Right atrium auricular region (tissue), 2 donors: ENCODE measurements around the gene TRIM72. TPM values are rescaled to one million over a fixed set of nuclear protein-coding genes. Genes with fewer than 3 reads are reported as not detected.

Experiments used
- DNase-seq: peaks from one replicate; pipeline ENCODE4 v3.0.0-alpha.2; 2019; ENCODE audit warnings: low spot score
- H3K27ac ChIP-seq, 2 donors: fragments of 200-600 bp; sonication (generic); 1 replicate in 1 of 2; 2 replicates in 1 of 2; pipeline ENCODE4 v1.5.1; 2016 to 2019
- H3K27me3 ChIP-seq, 2 donors: fragments of 200-600 bp; sonication (generic); one replicate each; pipeline versions ENCODE4 v1.5.1 to v1.6.0; 2017 to 2019
- H3K36me3 ChIP-seq: fragments of 200-600 bp; sonication (generic); one replicate; pipeline ENCODE4 v1.5.1; 2016
- H3K4me1 ChIP-seq, 2 donors: fragments of 200-600 bp; sonication (generic); one replicate each; pipeline versions ENCODE4 v1.5.1 to v1.6.0; 2017 to 2019
- H3K4me3 ChIP-seq, 2 donors: fragments of 200-600 bp; sonication (generic); 1 replicate in 1 of 2; 2 replicates in 1 of 2; pipeline ENCODE4 v1.5.1; 2017 to 2019; ENCODE audit warnings: mild to moderate bottlenecking in 1 of 2, moderate library complexity in 1 of 2
- H3K9me3 ChIP-seq, 2 donors: fragments of 200-600 bp; sonication (generic); one replicate each; pipeline ENCODE4 v1.5.1; 2019
- CTCF ChIP-seq, 2 donors: fragments of 200-600 bp; sonication (generic); IDR thresholded peaks; one replicate each; pipeline ENCODE4 v1.5.1; 2019; ENCODE audit warnings: antibody characterized with exemption in 2 of 2
- total RNA-seq, 2 donors: library from RNA; depleted of rRNA; stranded (reverse); fragments of >200 nt; gene quantifications; one replicate each; pipeline ENCODE4 v1.1.0, GENCODE V29; 2016

Gene TRIM72
- total RNA-seq, 2 donors from 2014 or later, result 0.04 to 0.11 TPM

GRCh38 chr16:31185339-31185738, 28.6 kb upstream of the TRIM72 start:
- H3K27ac ChIP-seq, result no peak overlapping the region
- no peak for TF ChIP-seq CTCF (IDR thresholded peaks at IDR 0.05)
- peaks cover 0 to 34% of the 10 kb centered on the region in 2 donors for H3K4me1 ChIP-seq
- H3K27me3 ChIP-seq, result no peaks in the 10 kb centered on the region
- no peaks in the 10 kb centered on the region for H3K9me3 ChIP-seq
- no peak for DNase-seq
- H3K4me3 ChIP-seq, result no peak overlapping the region
- H3K36me3 ChIP-seq, result peaks cover 78% of the 10 kb centered on the region

DNA sequence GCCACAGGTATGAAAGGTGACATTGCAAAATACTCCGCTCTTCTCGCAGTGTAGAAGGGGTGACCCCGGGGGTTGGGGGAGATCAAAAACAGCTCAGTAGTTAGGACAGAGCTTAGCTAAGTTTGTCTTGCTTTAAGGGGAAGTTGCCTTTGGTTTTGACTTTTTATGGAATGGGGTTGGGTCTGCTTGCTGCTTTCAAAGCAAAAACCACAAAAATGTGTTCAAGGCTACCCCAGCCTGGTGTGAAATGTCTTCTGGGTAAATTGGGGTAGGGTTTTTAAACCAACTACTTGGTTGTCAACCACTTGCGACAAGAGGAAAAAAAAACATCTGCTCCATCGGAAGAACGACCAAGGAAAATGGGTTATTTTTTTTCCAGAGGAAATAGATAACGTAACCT, 27.7 kb upstream of the TRIM72 start:
- Histone ChIP-seq H3K4me3 (no peak overlapping the region), H3K4me1 (peaks cover 0 to 30% of the 10 kb centered on the region in 2 donors), H3K36me3 (peaks cover 87% of the 10 kb centered on the region), H3K27ac (no peak overlapping the region), H3K9me3 (no peaks in the 10 kb centered on the region), H3K27me3 (no peaks in the 10 kb centered on the region)
- TF ChIP-seq CTCF (IDR thresholded peaks at IDR 0.05), result no peak
- DNase-seq, result no peak

DNA sequence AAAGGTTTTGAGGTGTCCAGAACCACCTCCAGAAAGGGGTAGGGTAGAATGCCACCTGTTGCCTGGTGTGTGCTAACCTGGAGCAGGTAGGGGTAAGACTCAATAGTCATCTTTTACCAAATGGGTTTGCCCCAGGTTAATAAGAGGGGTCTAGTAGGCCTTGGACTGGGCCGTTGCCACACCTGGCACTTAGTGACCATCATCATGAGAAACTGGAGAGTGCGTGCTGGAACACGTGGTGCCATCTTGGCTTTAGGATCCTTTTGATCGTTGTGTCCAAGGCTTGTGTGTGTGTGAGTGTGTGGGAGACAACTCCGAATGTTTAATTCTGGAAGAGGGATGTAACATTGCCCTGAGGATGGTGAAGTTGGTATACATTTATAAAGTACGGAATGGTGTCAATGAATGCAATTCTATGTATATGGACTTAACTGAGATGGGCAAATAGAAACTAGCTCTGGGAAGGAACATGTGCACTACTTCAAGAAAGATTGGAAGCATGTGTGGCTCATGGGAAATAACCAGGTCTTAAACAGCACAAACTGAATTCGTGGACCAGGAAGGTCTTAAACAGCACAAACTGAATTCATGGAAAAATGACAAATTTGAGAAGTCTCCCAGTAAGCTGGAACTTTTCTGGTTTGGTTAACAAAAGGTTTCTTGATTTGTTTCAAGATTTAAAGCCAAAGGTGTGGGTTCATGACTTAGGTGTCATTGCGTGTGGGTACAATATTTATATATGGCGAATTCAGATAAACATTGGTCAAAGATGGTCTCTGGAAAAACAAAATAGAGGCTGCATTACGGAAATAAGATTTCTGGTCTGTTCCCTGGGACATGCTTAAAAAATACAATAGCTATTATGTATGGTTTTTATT, 26.8 kb upstream of the TRIM72 start:
- peaks cover 0 to 20% of the 10 kb centered on the region in 2 donors for H3K4me1 ChIP-seq
- no peak overlapping the region for H3K27ac ChIP-seq
- DNase-seq, result no peak
- no peak overlapping the region for H3K4me3 ChIP-seq
- H3K9me3 ChIP-seq, result no peaks in the 10 kb centered on the region
- peaks cover 97% of the 10 kb centered on the region for H3K36me3 ChIP-seq
- no peaks in the 10 kb centered on the region for H3K27me3 ChIP-seq
- TF ChIP-seq CTCF (IDR thresholded peaks at IDR 0.05), result no peak

- H3K27ac ChIP-seq, result no peak overlapping the region
- no peak for DNase-seq
- no peaks in the 10 kb centered on the region for H3K9me3 ChIP-seq
- peaks cover 100% of the 10 kb centered on the region for H3K36me3 ChIP-seq
- H3K4me1 ChIP-seq, result peaks cover 0 to 13% of the 10 kb centered on the region in 2 donors
- no peak for TF ChIP-seq CTCF (IDR thresholded peaks at IDR 0.05)
- H3K27me3 ChIP-seq, result no peaks in the 10 kb centered on the region
- H3K4me3 ChIP-seq, result no peak overlapping the region
Measured at GRCh38 chr16:31187808-31188189, 26.1 kb upstream of the TRIM72 start.

DNA sequence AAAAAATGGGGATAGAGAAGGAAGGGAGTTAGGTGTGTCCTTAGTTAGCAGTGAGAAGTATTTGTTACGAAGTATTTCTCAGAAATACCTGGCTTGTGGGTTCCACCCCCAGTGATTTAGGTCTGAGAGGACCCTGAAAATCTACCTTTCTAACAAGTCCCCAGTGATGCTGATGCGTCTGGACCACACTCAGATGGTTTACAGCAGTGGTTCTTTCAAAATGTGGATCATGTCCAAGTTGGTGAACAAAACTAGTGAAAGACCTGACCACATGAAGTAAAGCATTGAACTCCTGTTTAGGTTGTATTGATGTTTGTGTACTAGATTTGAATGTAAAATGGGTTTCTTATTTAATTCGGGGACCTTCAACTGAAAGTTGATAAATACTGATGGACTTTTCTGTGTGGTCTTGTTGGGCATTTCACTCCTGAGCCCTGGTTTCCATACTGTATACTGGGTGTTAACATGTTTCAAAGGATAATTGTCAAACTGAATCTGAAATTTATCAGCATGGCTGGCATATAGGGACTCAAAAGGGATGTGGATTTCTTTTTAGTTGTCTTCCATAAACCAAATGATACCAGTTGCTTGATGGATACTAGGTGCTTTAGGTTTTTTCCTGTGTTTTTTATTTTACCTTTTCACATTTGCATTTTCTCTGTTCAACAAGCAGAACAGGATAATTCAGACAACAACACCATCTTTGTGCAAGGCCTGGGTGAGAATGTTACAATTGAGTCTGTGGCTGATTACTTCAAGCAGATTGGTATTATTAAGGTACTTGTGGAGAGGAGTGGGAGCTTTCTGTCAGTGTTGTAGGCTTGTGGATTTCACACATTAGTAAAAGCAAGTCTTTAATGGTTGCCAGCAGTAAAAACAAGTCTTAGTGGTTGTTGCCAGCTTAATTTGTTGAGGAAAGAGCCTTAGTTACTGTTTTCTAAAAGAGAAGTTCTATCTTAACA, 25.2 kb upstream of the TRIM72 start:
- no peak for TF ChIP-seq CTCF (IDR thresholded peaks at IDR 0.05)
- Histone ChIP-seq H3K27ac (no peak overlapping the region), H3K4me3 (no peak overlapping the region), H3K27me3 (no peaks in the 10 kb centered on the region), H3K4me1 (peaks cover 0 to 4% of the 10 kb centered on the region in 2 donors), H3K36me3 (peaks cover 100% of the 10 kb centered on the region), H3K9me3 (no peaks in the 10 kb centered on the region)
- DNase-seq, result no peak
